ENCODE measurements around the gene CPAMD8. TPM values are rescaled to one million over a fixed set of nuclear protein-coding genes. Genes with fewer than 3 reads are reported as not detected.
A peak's percentile ranks its signal among the peaks of the same experiment; 100 is the strongest.

Gene CPAMD8
- total and polyA plus RNA-seq, 9 of the 15 experiments (the other 6 are each of a cell fraction or from before 2014, with no cell fraction given) = 0.20 to 2.1 (median 1.3) TPM

DNA sequence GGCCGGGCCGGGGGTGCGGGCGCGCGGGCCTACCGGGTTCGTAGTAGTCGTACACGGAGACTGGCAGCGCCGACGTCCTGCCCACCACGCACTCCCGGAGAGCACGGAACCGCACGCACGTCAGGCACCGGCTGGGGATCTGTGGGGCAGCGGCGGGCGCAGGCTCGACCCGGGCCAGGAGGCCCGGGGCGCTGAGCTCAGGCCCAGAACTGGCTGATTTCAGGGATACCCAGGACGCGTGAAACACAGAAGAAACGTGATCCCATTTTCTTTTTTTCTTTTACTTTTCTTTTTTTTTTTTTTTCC, 128.8 kb downstream of the CPAMD8 start (continued):
- no peak for TF ChIP-seq E2F8 (IDR thresholded peaks at IDR 0.05; ENCODE audit: low read depth, partially characterized antibody)
- TF ChIP-seq, protein P1, sequence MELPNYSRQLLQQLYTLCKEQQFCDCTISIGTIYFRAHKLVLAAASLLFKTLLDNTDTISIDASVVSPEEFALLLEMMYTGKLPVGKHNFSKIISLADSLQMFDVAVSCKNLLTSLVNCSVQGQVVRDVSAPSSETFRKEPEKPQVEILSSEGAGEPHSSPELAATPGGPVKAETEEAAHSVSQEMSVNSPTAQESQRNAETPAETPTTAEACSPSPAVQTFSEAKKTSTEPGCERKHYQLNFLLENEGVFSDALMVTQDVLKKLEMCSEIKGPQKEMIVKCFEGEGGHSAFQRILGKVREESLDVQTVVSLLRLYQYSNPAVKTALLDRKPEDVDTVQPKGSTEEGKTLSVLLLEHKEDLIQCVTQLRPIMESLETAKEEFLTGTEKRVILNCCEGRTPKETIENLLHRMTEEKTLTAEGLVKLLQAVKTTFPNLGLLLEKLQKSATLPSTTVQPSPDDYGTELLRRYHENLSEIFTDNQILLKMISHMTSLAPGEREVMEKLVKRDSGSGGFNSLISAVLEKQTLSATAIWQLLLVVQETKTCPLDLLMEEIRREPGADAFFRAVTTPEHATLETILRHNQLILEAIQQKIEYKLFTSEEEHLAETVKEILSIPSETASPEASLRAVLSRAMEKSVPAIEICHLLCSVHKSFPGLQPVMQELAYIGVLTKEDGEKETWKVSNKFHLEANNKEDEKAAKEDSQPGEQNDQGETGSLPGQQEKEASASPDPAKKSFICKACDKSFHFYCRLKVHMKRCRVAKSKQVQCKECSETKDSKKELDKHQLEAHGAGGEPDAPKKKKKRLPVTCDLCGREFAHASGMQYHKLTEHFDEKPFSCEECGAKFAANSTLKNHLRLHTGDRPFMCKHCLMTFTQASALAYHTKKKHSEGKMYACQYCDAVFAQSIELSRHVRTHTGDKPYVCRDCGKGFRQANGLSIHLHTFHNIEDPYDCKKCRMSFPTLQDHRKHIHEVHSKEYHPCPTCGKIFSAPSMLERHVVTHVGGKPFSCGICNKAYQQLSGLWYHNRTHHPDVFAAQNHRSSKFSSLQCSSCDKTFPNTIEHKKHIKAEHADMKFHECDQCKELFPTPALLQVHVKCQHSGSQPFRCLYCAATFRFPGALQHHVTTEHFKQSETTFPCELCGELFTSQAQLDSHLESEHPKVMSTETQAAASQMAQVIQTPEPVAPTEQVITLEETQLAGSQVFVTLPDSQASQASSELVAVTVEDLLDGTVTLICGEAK (IDR thresholded peaks at IDR 0.05) = no peak
- TF ChIP-seq, protein P1 (CRISPR knock-in tag; IDR thresholded peaks at IDR 0.05) = no peak
- TF ChIP-seq NFXL1 (CRISPR knock-in tag; IDR thresholded peaks at IDR 0.05) = no peak
- TF ChIP-seq, protein P2, sequence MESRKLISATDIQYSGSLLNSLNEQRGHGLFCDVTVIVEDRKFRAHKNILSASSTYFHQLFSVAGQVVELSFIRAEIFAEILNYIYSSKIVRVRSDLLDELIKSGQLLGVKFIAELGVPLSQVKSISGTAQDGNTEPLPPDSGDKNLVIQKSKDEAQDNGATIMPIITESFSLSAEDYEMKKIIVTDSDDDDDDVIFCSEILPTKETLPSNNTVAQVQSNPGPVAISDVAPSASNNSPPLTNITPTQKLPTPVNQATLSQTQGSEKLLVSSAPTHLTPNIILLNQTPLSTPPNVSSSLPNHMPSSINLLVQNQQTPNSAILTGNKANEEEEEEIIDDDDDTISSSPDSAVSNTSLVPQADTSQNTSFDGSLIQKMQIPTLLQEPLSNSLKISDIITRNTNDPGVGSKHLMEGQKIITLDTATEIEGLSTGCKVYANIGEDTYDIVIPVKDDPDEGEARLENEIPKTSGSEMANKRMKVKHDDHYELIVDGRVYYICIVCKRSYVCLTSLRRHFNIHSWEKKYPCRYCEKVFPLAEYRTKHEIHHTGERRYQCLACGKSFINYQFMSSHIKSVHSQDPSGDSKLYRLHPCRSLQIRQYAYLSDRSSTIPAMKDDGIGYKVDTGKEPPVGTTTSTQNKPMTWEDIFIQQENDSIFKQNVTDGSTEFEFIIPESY (CRISPR knock-in tag; IDR thresholded peaks at IDR 0.05) = no peak
- TF ChIP-seq SUPT5H (IDR thresholded peaks at IDR 0.05) = 0 out of 2 replicates have a peak, but pooled peaks have one; percentile 50
- TF ChIP-seq ZKSCAN3 (CRISPR knock-in tag; IDR thresholded peaks at IDR 0.05) = no peak
- peak; percentile 67; the same call in 1 of the 2 replicates for TF ChIP-seq NCOA6 (IDR thresholded peaks at IDR 0.05)
- TF ChIP-seq SMARCB1 (IDR thresholded peaks at IDR 0.05; ENCODE audit: insufficient read length, low read depth) = no peak
- TF ChIP-seq ATF2 (CRISPR knock-in tag; IDR thresholded peaks at IDR 0.05) = no peak
- no peak for TF ChIP-seq JUNB (CRISPR knock-in tag; conservative IDR thresholded peaks at IDR 0.05)
- TF ChIP-seq IFI16 (CRISPR knock-in tag; IDR thresholded peaks at IDR 0.05) = no peak
- no peak for TF ChIP-seq OTX1 (CRISPR knock-in tag; IDR thresholded peaks at IDR 0.05)
